Neural progenitor cell (in vitro differentiated cells): Measurements from ENCODE around the gene RBFOX2.

Experiments
- CTCF ChIP-seq: fragments of 200-600 bp; sonication (generic); IDR thresholded peaks from 2 replicates; pipeline ENCODE4 v1.5.1; 2017; ENCODE audit warnings: antibody characterized with exemption, mild to moderate bottlenecking
- EZH2 ChIP-seq: fragments of 200-600 bp; sonication (generic); IDR thresholded peaks from 2 replicates; pipeline ENCODE4 v1.6.1; 2017; ENCODE audit warnings: antibody characterized with exemption, mild to moderate bottlenecking, moderate library complexity
- EZH2phosphoT487 ChIP-seq: fragments of 200-600 bp; sonication (generic); IDR thresholded peaks from 2 replicates; pipeline ENCODE4 v1.6.1; 2017; ENCODE audit warnings: antibody characterized with exemption

- TF ChIP-seq CTCF (no peak), EZH2 (no peak), EZH2phosphoT487 (no peak)
These were observed 273.9 kb downstream of the RBFOX2 start for GRCh38 chr22:35754761-35755160.
